ENCODE measurements around the gene PFKFB2.

GRCh38 chr1:207081806-207082205 is 28.7 kb downstream of the PFKFB2 start:
- no peak for TF ChIP-seq POLR2A (IDR thresholded peaks at IDR 0.05; ENCODE audit: low read depth, low read length)
- no peak for TF ChIP-seq TAF1 (IDR thresholded peaks at IDR 0.05; ENCODE audit: borderline replicate concordance, low read depth, low read length)
